Heart left ventricle (tissue), 16 donors: ENCODE measurements around the gene ARHGAP20. TPM values are rescaled to one million over a fixed set of nuclear protein-coding genes. Genes with fewer than 3 reads are reported as not detected.

Experiments used
- ATAC-seq, 4 donors: fragments of 200-7000 bp; cut with Tn5 transposase; one replicate each; pipeline ENCODE4 v1.9.1; 2020 to 2022; ENCODE audit warnings: moderate library complexity in 4 of 4, mild to moderate bottlenecking in 3 of 4, moderate number of reproducible peaks in 1 of 4
- DNase-seq, 5 donors: peaks; one replicate each; pipeline ENCODE4 v3.0.0-alpha.2; 2020
- H3K27ac ChIP-seq, 12 donors: fragments of 200-600 bp; sonication (generic) in 4 of 12; one replicate each; pipeline versions ENCODE4 v1.5.0 to v1.8.0; 2016 to 2022; ENCODE audit warnings: mild to moderate bottlenecking in 2 of 12
- H3K27me3 ChIP-seq, 9 donors: fragments of 200-600 bp; sonication (generic) in 2 of 9; one replicate each; pipeline versions ENCODE4 v1.5.1 to v1.8.0; 2016 to 2022; ENCODE audit warnings: mild to moderate bottlenecking in 3 of 9
- H3K36me3 ChIP-seq, 9 donors: fragments of 200-600 bp; sonication (generic) in 2 of 9; one replicate each; pipeline versions ENCODE4 v1.5.0 to v1.8.0; 2018 to 2022; ENCODE audit warnings: mild to moderate bottlenecking in 2 of 9
- H3K4me1 ChIP-seq, 12 donors: fragments of 200-600 bp; sonication (generic) in 4 of 12; one replicate each; pipeline versions ENCODE4 v1.5.0 to v1.8.0; 2016 to 2022; ENCODE audit warnings: mild to moderate bottlenecking in 3 of 12
- H3K4me3 ChIP-seq, 12 donors: fragments of 200-600 bp; sonication (generic) in 4 of 12; one replicate each; pipeline versions ENCODE4 v1.5.0 to v1.8.0; 2017 to 2022; ENCODE audit warnings: mild to moderate bottlenecking in 9 of 12, moderate library complexity in 4 of 12
- H3K9me3 ChIP-seq, 12 donors: fragments of 200-600 bp; sonication (generic) in 4 of 12; one replicate each; pipeline versions ENCODE4 v1.5.0 to v1.8.0; 2016 to 2022; ENCODE audit warnings: mild to moderate bottlenecking in 1 of 12
- CTCF ChIP-seq, 12 donors: fragments of 200-600 bp; sonication (generic) in 4 of 12; IDR thresholded peaks; one replicate each; pipeline versions ENCODE4 v1.5.0 to v1.8.0; 2018 to 2022; ENCODE audit warnings: antibody characterized with exemption in 12 of 12, mild to moderate bottlenecking in 5 of 12
- POLR2A ChIP-seq, 2 donors: fragments of 450-650 bp; IDR thresholded peaks; one replicate each; pipeline ENCODE4 v1.6.1; 2017; ENCODE audit warnings: antibody characterized with exemption in 2 of 2, mild to moderate bottlenecking in 2 of 2, moderate library complexity in 2 of 2
- WGBS, 4 donors: extraction: QIAGEN DNeasy Blood & Tissue Kit in 2 of 4; methylation state at CpG; one replicate each; pipeline versions ENCODE4 v1.1.5 to v1.1.7; 2013 to 2018; 5-methylcytosine and 5-hydroxymethylcytosine counted together
- intact Hi-C, 10 donors: fragments of 100-400 bp; cut with DNase I; formaldehyde crosslinking; loops; one replicate each; pipeline versions ENCODE4 v1.11.1 to v1.14.2; 2022
- polyA plus RNA-seq, 2 donors: library from polyadenylated mRNA; stranded (reverse); fragments of 200-250 nt; gene quantifications; one replicate each; pipeline ENCODE4 v1.2.3, GENCODE V29; 2013
- total RNA-seq, 9 donors: library from RNA; depleted of rRNA in 2 of 9; stranded (reverse); fragments of >200 nt in 2 of 9; fragmentation: NEBNext Ultra II Directional in 3 of 9; extraction: Animal tissue kit (Norgen Biotek cat#: 25700) in 3 of 9; gene quantifications; one replicate each; pipeline versions ENCODE4 v1.1.0 to v1.2.4, GENCODE V29; 2016 to 2023
- donor health status: ischemic (EF 13 %, LVEDD 7.1; RV severe dilation, severe dysfunction).
- donor health status: healthy with polysubstance abuse.
- donor health status: DM: no; HTN: yes; CAD: no.
- donor health status: DM: no; HTN: no; CAD: no.
- donor health status: ischemic (EF 25% LVEDD 6.9; RV normal size, moderate dysfunction).
- donor health status: ischemic (EF 25% LVEDD 5.7; RV mildly dilated, moderate dysfunction).
- donor health status: healthy.
- donor health status: DM: yes; HTN: yes; CAD: no.
- donor health status: ischemic (EF 35%, LVEDD 5.7; RV mildly dilated, moderate dysfunction).
- donor health status: nonischemic (EF 11% LVEDD 7.7; RV severe dilation, severe dysfunction).
- donor health status: DM: yes; HTN: yes; CAD: no.
- donor health status: PGD.
- donor health status: ischemic (EF 29% LVEDD 5.4; RV normal size, mild dysfunction).
- donor health status: nonischemic (EF 23%, LVEDD 6.1; RV moderate dilation, normal function).

ARHGAP20 gene
- total and polyA plus RNA-seq, 11 donors: 0.05 to 2.1 (median 0.28) TPM

GRCh38 chr11:110582728-110583432 is 129.4 kb downstream of the ARHGAP20 start:
- Histone ChIP-seq H3K4me3 (no peak overlapping the region), H3K9me3 (no peaks in the 10 kb centered on the region), H3K4me1 (no peaks in the 10 kb centered on the region), H3K27me3 (no peaks in the 10 kb centered on the region), H3K27ac (no peak overlapping the region), H3K36me3 (no peaks in the 10 kb centered on the region)
- DNase-seq: no peak
- WGBS, 4 donors: 49 to 63% (median 60%) methylated on average over 2 of the region's 2 CpGs
- ATAC-seq: no peak
- TF ChIP-seq POLR2A (IDR thresholded peaks at IDR 0.05) (no peak), CTCF (IDR thresholded peaks at IDR 0.05) (no peak)
- intact Hi-C loops: no loop called here

- 91 to 94% (median 92%) methylated on average over 8 of the region's 8 CpGs for WGBS, 4 donors
- intact Hi-C loops: no loop called here
- no peak for ATAC-seq
Measured at GRCh38 chr11:110580571-110580970, 131.7 kb downstream of the ARHGAP20 start.

GRCh38 chr11:110573411-110573810 is 138.8 kb downstream of the ARHGAP20 start:
- Histone ChIP-seq H3K9me3 (no peaks in the 10 kb centered on the region), H3K4me1 (no peaks in the 10 kb centered on the region), H3K36me3 (no peaks in the 10 kb centered on the region), H3K27ac (no peak overlapping the region), H3K4me3 (no peak overlapping the region), H3K27me3 (peaks cover 0 to 4% (median 0%) of the 10 kb centered on the region in 9 donors)
- TF ChIP-seq POLR2A (IDR thresholded peaks at IDR 0.05): no peak
- TF ChIP-seq CTCF (IDR thresholded peaks at IDR 0.05): no peak
- ATAC-seq: no peak
- intact Hi-C loops: no loop called here
- DNase-seq: no peak
- WGBS, 4 donors: 63 to 79% (median 76%) methylated on average over 5 of the region's 5 CpGs

More at GRCh38 chr11:110580571-110580970, 131.7 kb downstream of the ARHGAP20 start:
- H3K36me3 ChIP-seq: no peaks in the 10 kb centered on the region
- H3K4me1 ChIP-seq: no peaks in the 10 kb centered on the region
- no peaks in the 10 kb centered on the region for H3K9me3 ChIP-seq
- TF ChIP-seq CTCF (IDR thresholded peaks at IDR 0.05) (no peak), POLR2A (IDR thresholded peaks at IDR 0.05) (no peak)
- no peak overlapping the region for H3K27ac ChIP-seq
- no peaks in the 10 kb centered on the region for H3K27me3 ChIP-seq
- DNase-seq: no peak
- H3K4me3 ChIP-seq: no peak overlapping the region

- Histone ChIP-seq H3K4me1 (no peaks in the 10 kb centered on the region), H3K36me3 (no peaks in the 10 kb centered on the region), H3K27me3 (peaks cover 0 to 4% (median 0%) of the 10 kb centered on the region in 9 donors), H3K9me3 (no peaks in the 10 kb centered on the region), H3K4me3 (no peak overlapping the region), H3K27ac (no peak overlapping the region)
- intact Hi-C loops: no loop called here
- DNase-seq: no peak
- WGBS, 4 donors: 66 to 77% (median 67%) methylated on average over 5 of the region's 5 CpGs
- no peak for ATAC-seq
- TF ChIP-seq CTCF (IDR thresholded peaks at IDR 0.05): no peak
- TF ChIP-seq POLR2A (IDR thresholded peaks at IDR 0.05): no peak
Measured at GRCh38 chr11:110571081-110571720, 141.0 kb downstream of the ARHGAP20 start.
